Measurements from ENCODE around the gene ECI1. TPM values are rescaled to one million over a fixed set of nuclear protein-coding genes. Genes with fewer than 3 reads are reported as not detected.
"Not testable (repeated sequence)": the region's sequence is repeated elsewhere in the genome, so short reads cannot be mapped to it uniquely, and the experiment has no call there.

ECI1 gene
- total and polyA plus RNA-seq, 2 experiments from 2014 or later = 118 to 143 TPM

- H3K79me2 ChIP-seq (replicated peaks; ENCODE audit: insufficient read depth) = peaks cover 63% of the 10 kb centered on the region
- H3K9me3 Mint-ChIP-seq; H3K9me2 ChIP-seq (ENCODE audit: insufficient read depth); H3K27me3 ChIP-seq (ENCODE audit: insufficient read depth); H3K27me3 Mint-ChIP-seq (ENCODE audit: insufficient read depth, low read depth, poor library complexity); H2AFZ ChIP-seq: not testable (repeated sequence)
- peak overlapping the region; percentile 99 for H3K27ac Mint-ChIP-seq
- peaks cover 14% of the 10 kb centered on the region for H3K36me3 ChIP-seq (ENCODE audit: insufficient read depth)
- peaks cover 50% of the 10 kb centered on the region for H4K20me1 ChIP-seq (replicated peaks; ENCODE audit: insufficient read depth)
- ATAC-seq (peak; percentile 75), DNase-seq (ENCODE audit: low spot score) (peak; percentile 47)
- H3K27ac ChIP-seq (ENCODE audit: low read depth) = peak overlapping the region; percentile 97
- peaks cover 20% of the 10 kb centered on the region for H3K4me1 ChIP-seq (ENCODE audit: insufficient read depth)
- peak overlapping the region; percentile 88 for H3K4me2 ChIP-seq
- H3F3A ChIP-seq (replicated peaks; ENCODE audit: low read depth) = peaks cover 22% of the 10 kb centered on the region
- H3K4me3 Mint-ChIP-seq = peak overlapping the region; percentile 97
- peaks cover 48% of the 10 kb centered on the region for H3K36me3 Mint-ChIP-seq (ENCODE audit: low read depth)
- H3K4me1 Mint-ChIP-seq = peaks cover 25% of the 10 kb centered on the region
- peak overlapping the region; percentile 94 for H3K4me3 ChIP-seq
These were observed 16.1 kb upstream of the ECI1 start for GRCh38 chr16:2267505-2267912.

GRCh38 chr16:2266887-2267286 lies 15.5 kb upstream of the ECI1 start:
- Histone ChIP-seq H3K27ac (ENCODE audit: low read depth) (peak overlapping the region; percentile 55; the same call in 1 of the 2 replicates), H3K79me2 (replicated peaks; ENCODE audit: insufficient read depth) (peaks cover 70% of the 10 kb centered on the region), H3K36me3 (ENCODE audit: insufficient read depth) (peaks cover 20% of the 10 kb centered on the region), H3F3A (replicated peaks; ENCODE audit: low read depth) (peaks cover 27% of the 10 kb centered on the region), H3K4me3 (peak overlapping the region; percentile 94), H4K20me1 (replicated peaks; ENCODE audit: insufficient read depth) (peaks cover 56% of the 10 kb centered on the region), H3K4me1 (ENCODE audit: insufficient read depth) (peaks cover 20% of the 10 kb centered on the region), H3K4me2 (peak overlapping the region; percentile 88)
- peak overlapping the region; percentile 97 for H3K4me3 Mint-ChIP-seq
- H3K9me3 Mint-ChIP-seq; ATAC-seq; H3K27me3 ChIP-seq (ENCODE audit: insufficient read depth); H2AFZ ChIP-seq; H3K9me2 ChIP-seq (ENCODE audit: insufficient read depth); H3K27me3 Mint-ChIP-seq (ENCODE audit: insufficient read depth, low read depth, poor library complexity); DNase-seq (ENCODE audit: low spot score): not testable (repeated sequence)
- peaks cover 54% of the 10 kb centered on the region for H3K36me3 Mint-ChIP-seq (ENCODE audit: low read depth)
- peak overlapping the region; percentile 92 for H3K27ac Mint-ChIP-seq
- H3K4me1 Mint-ChIP-seq = peaks cover 25% of the 10 kb centered on the region

- H3K4me3 ChIP-seq; H3K9me2 ChIP-seq (ENCODE audit: insufficient read depth); H3K4me2 ChIP-seq; ATAC-seq; H3K27ac Mint-ChIP-seq; H3K27me3 ChIP-seq (ENCODE audit: insufficient read depth); H3K9me3 Mint-ChIP-seq; H3K27me3 Mint-ChIP-seq (ENCODE audit: insufficient read depth, low read depth, poor library complexity); H2AFZ ChIP-seq; H3K4me3 Mint-ChIP-seq; DNase-seq (ENCODE audit: low spot score): not testable (repeated sequence)
- Histone ChIP-seq H3K27ac (ENCODE audit: low read depth) (peak overlapping the region; percentile 66; the same call in 1 of the 2 replicates), H3F3A (replicated peaks; ENCODE audit: low read depth) (peaks cover 44% of the 10 kb centered on the region), H3K79me2 (replicated peaks; ENCODE audit: insufficient read depth) (peaks cover 95% of the 10 kb centered on the region), H3K36me3 (ENCODE audit: insufficient read depth) (peaks cover 58% of the 10 kb centered on the region), H3K4me1 (ENCODE audit: insufficient read depth) (peaks cover 16% of the 10 kb centered on the region), H4K20me1 (replicated peaks; ENCODE audit: insufficient read depth) (peaks cover 76% of the 10 kb centered on the region)
- Mint-ChIP-seq H3K36me3 (ENCODE audit: low read depth) (peaks cover 93% of the 10 kb centered on the region), H3K4me1 (peaks cover 21% of the 10 kb centered on the region)
These were observed 11.6 kb upstream of the ECI1 start for GRCh38 chr16:2263026-2263425.

GRCh38 chr16:2260250-2260649 lies 8.9 kb upstream of the ECI1 start:
- Mint-ChIP-seq H3K36me3 (ENCODE audit: low read depth) (peaks cover 100% of the 10 kb centered on the region), H3K9me3 (no peaks in the 10 kb centered on the region), H3K4me1 (peaks cover 8% of the 10 kb centered on the region; the same call in 2 of the 3 replicates), H3K27ac (no peak overlapping the region), H3K4me3 (no peak overlapping the region), H3K27me3 (ENCODE audit: insufficient read depth, low read depth, poor library complexity) (peaks cover 3% of the 10 kb centered on the region)
- H2AFZ ChIP-seq = no peak overlapping the region
- peaks cover under 1% of the 10 kb centered on the region; the same call in 1 of the 2 replicates for H3K4me1 ChIP-seq (ENCODE audit: insufficient read depth)
- no peak overlapping the region for H3K4me2 ChIP-seq
- peaks cover 70% of the 10 kb centered on the region for H4K20me1 ChIP-seq (replicated peaks; ENCODE audit: insufficient read depth)
- ATAC-seq = no peak
- no peaks in the 10 kb centered on the region for H3K9me2 ChIP-seq (ENCODE audit: insufficient read depth)
- DNase-seq (ENCODE audit: low spot score) = no peak
- H3F3A ChIP-seq (replicated peaks; ENCODE audit: low read depth) = peaks cover 60% of the 10 kb centered on the region
- H3K4me3 ChIP-seq = no peak overlapping the region
- no peak overlapping the region for H3K27ac ChIP-seq (ENCODE audit: low read depth)
- H3K36me3 ChIP-seq (ENCODE audit: insufficient read depth) = peaks cover 84% of the 10 kb centered on the region
- H3K27me3 ChIP-seq (ENCODE audit: insufficient read depth) = no peaks in the 10 kb centered on the region
- H3K79me2 ChIP-seq (replicated peaks; ENCODE audit: insufficient read depth) = peaks cover 85% of the 10 kb centered on the region
- TF ChIP-seq EZH2 (IDR thresholded peaks at IDR 0.05; ENCODE audit: low read depth, unreplicated experiment) = no peak
- TF ChIP-seq EZH2phosphoT487 (IDR thresholded peaks at IDR 0.05; ENCODE audit: unreplicated experiment) = no peak
- no peak for TF ChIP-seq ZNF462 (CRISPR knock-in tag; IDR thresholded peaks at IDR 0.05)
- no peak for TF ChIP-seq JUNB (IDR thresholded peaks at IDR 0.05; ENCODE audit: unreplicated experiment)
- TF ChIP-seq STAT1 (IDR thresholded peaks at IDR 0.05; ENCODE audit: unreplicated experiment) = no peak

Data from GM23338 (cell line).